ENCODE data around the gene MIS12. TPM values are rescaled to one million over a fixed set of nuclear protein-coding genes. Genes with fewer than 3 reads are reported as not detected.

The MIS12 gene
- total RNA-seq, 1 donor from 2014 or later: 22.9 TPM

GRCh38 chr17:5516060-5516792, 29.9 kb downstream of the MIS12 start:
- H3K36me3 Mint-ChIP-seq: no peaks in the 10 kb centered on the region
- H3K27me3 Mint-ChIP-seq (ENCODE audit: low read depth): peaks cover 6% of the 10 kb centered on the region
- H3K27ac Mint-ChIP-seq: peak overlapping the region; percentile 73
- no peaks in the 10 kb centered on the region for H3K9me3 Mint-ChIP-seq
- no peak for TF ChIP-seq CTCF (IDR thresholded peaks at IDR 0.05; ENCODE audit: unreplicated experiment)
- H3K4me1 Mint-ChIP-seq: peaks cover 7% of the 10 kb centered on the region
- DNase-seq (ENCODE audit: low spot score in 2 of 2, unreplicated experiment in 2 of 2): no peak
- no peak overlapping the region for H3K4me3 Mint-ChIP-seq

- peaks cover 14% of the 10 kb centered on the region for H3K4me1 Mint-ChIP-seq
- no peak overlapping the region for H3K27ac Mint-ChIP-seq
- DNase-seq (ENCODE audit: low spot score in 2 of 2, unreplicated experiment in 2 of 2): no peak
- no peaks in the 10 kb centered on the region for H3K27me3 Mint-ChIP-seq (ENCODE audit: low read depth)
- TF ChIP-seq CTCF (IDR thresholded peaks at IDR 0.05; ENCODE audit: unreplicated experiment): no peak
- H3K36me3 Mint-ChIP-seq: no peaks in the 10 kb centered on the region
- no peak overlapping the region for H3K4me3 Mint-ChIP-seq
- H3K9me3 Mint-ChIP-seq: no peaks in the 10 kb centered on the region
Observed at GRCh38 chr17:5522476-5522875, 36.1 kb downstream of the MIS12 start.

GRCh38 chr17:5523249-5523648, 36.9 kb downstream of the MIS12 start:
- H3K27me3 Mint-ChIP-seq (ENCODE audit: low read depth): no peaks in the 10 kb centered on the region
- H3K4me3 Mint-ChIP-seq: no peak overlapping the region
- no peaks in the 10 kb centered on the region for H3K9me3 Mint-ChIP-seq
- peaks cover 14% of the 10 kb centered on the region for H3K4me1 Mint-ChIP-seq
- DNase-seq (ENCODE audit: low spot score in 2 of 2, unreplicated experiment in 2 of 2): no peak
- H3K36me3 Mint-ChIP-seq: no peaks in the 10 kb centered on the region
- no peak overlapping the region for H3K27ac Mint-ChIP-seq
- no peak for TF ChIP-seq CTCF (IDR thresholded peaks at IDR 0.05; ENCODE audit: unreplicated experiment)

GRCh38 chr17:5526821-5527598, 40.6 kb downstream of the MIS12 start:
- H3K9me3 Mint-ChIP-seq: no peaks in the 10 kb centered on the region
- peaks cover 14% of the 10 kb centered on the region for H3K4me1 Mint-ChIP-seq
- no peaks in the 10 kb centered on the region for H3K36me3 Mint-ChIP-seq
- no peaks in the 10 kb centered on the region for H3K27me3 Mint-ChIP-seq (ENCODE audit: low read depth)
- H3K27ac Mint-ChIP-seq: peak overlapping the region; percentile 77
- no peak for TF ChIP-seq CTCF (IDR thresholded peaks at IDR 0.05; ENCODE audit: unreplicated experiment)
- H3K4me3 Mint-ChIP-seq: no peak overlapping the region
- peak in 1 of 2 experiments; percentile 51 for DNase-seq (ENCODE audit: low spot score in 2 of 2, unreplicated experiment in 2 of 2)

- H3K27ac Mint-ChIP-seq: peak overlapping the region; percentile 77
- DNase-seq (ENCODE audit: low spot score in 2 of 2, unreplicated experiment in 2 of 2): no peak
- no peaks in the 10 kb centered on the region for H3K36me3 Mint-ChIP-seq
- no peak for TF ChIP-seq CTCF (IDR thresholded peaks at IDR 0.05; ENCODE audit: unreplicated experiment)
- no peaks in the 10 kb centered on the region for H3K27me3 Mint-ChIP-seq (ENCODE audit: low read depth)
- no peaks in the 10 kb centered on the region for H3K9me3 Mint-ChIP-seq
- H3K4me1 Mint-ChIP-seq: peaks cover 14% of the 10 kb centered on the region
- no peak overlapping the region for H3K4me3 Mint-ChIP-seq
Observed at GRCh38 chr17:5527601-5528250, 41.4 kb downstream of the MIS12 start.

All from mesothelial cell of epicardium (in vitro differentiated cells).